Karpas-422 (cell line): Measurements from ENCODE around the gene STUM. TPM values are rescaled to one million over a fixed set of nuclear protein-coding genes. Genes with fewer than 3 reads are reported as not detected.
A peak's percentile ranks its signal among the peaks of the same experiment; 100 is the strongest.

ENCODE experiments used
- DNase-seq: peaks from one replicate; pipeline ENCODE4 v3.0.0-alpha.2; 2015
- H2AFZ ChIP-seq: fragments of 200-600 bp; sonication (generic); 2 replicates; pipeline ENCODE4 v1.6.1; 2014; ENCODE audit warnings: antibody characterized with exemption, low read length, mixed read lengths
- H3K27ac ChIP-seq: fragments of 200-600 bp; sonication (generic); 2 replicates; pipeline ENCODE4 v1.5.1; 2014; ENCODE audit warnings: mild to moderate bottlenecking, low read length, moderate library complexity
- H3K27me3 ChIP-seq: fragments of 200-600 bp; sonication (generic); 2 replicates; pipeline ENCODE4 v1.6.1; 2014; ENCODE audit warnings: low read length, mixed read lengths
- H3K36me3 ChIP-seq: fragments of 200-600 bp; sonication (generic); 2 replicates; pipeline ENCODE4 v1.6.1; 2014; ENCODE audit warnings: low read length, mixed read lengths; ENCODE audit not compliant: insufficient read depth
- H3K4me1 ChIP-seq: fragments of 200-600 bp; sonication (generic); 2 replicates; pipeline ENCODE4 v1.6.1; 2014; ENCODE audit warnings: mild to moderate bottlenecking, low read length, mixed read lengths
- H3K4me2 ChIP-seq: fragments of 200-600 bp; sonication (generic); 2 replicates; pipeline ENCODE4 v1.6.1; 2014; ENCODE audit warnings: low read length, low read depth, mild to moderate bottlenecking; ENCODE audit not compliant: poor library complexity, severe bottlenecking
- H3K4me3 ChIP-seq: fragments of 200-600 bp; sonication (generic); 2 replicates; pipeline ENCODE4 v1.5.1; 2014; ENCODE audit warnings: mild to moderate bottlenecking, antibody characterized with exemption, low read length, mixed read lengths
- H3K79me2 ChIP-seq: fragments of 200-600 bp; sonication (generic); 2 replicates; pipeline ENCODE4 v1.6.1; 2014; ENCODE audit warnings: mild to moderate bottlenecking, low read length, mixed read lengths
- H3K9ac ChIP-seq: fragments of 200-600 bp; sonication (generic); 2 replicates; pipeline ENCODE4 v1.6.0; 2014; ENCODE audit warnings: low read length
- H3K9me2 ChIP-seq: fragments of 200-600 bp; sonication (generic), shearing (Covaris generic); replicated peaks from 2 replicates; pipeline ENCODE4 v1.6.0; 2014; ENCODE audit warnings: mild to moderate bottlenecking, low read length, moderate library complexity; ENCODE audit not compliant: insufficient read depth
- H3K9me3 ChIP-seq: fragments of 300-700, 200-600 bp; sonication (generic); 2 replicates; pipeline ENCODE4 v1.6.1; 2014; ENCODE audit warnings: low read length, mixed read lengths
- H4K20me1 ChIP-seq: fragments of 200-600 bp; sonication (generic); 2 replicates; pipeline ENCODE4 v1.6.1; 2014; ENCODE audit warnings: mild to moderate bottlenecking, antibody characterized with exemption, low read length, low read depth; ENCODE audit not compliant: insufficient read depth
- total RNA-seq: library from RNA; depleted of rRNA; stranded (reverse); fragments of >200 nt; shearing (Covaris generic); gene quantifications from 2 replicates; pipeline ENCODE4 v1.2.3, GENCODE V29; 2014; ENCODE audit warnings: low replicate concordance

Gene STUM
- total RNA-seq, 1 experiment from 2014 or later: 0.15 TPM

GRCh38 chr1:226641671-226642231 is 93.2 kb downstream of the STUM start:
- no peaks in the 10 kb centered on the region for H3K27me3 ChIP-seq
- peaks cover 46% of the 10 kb centered on the region for H3K36me3 ChIP-seq
- H4K20me1 ChIP-seq: no peaks in the 10 kb centered on the region
- H2AFZ ChIP-seq: no peak overlapping the region
- no peaks in the 10 kb centered on the region for H3K9me2 ChIP-seq
- no peaks in the 10 kb centered on the region for H3K4me1 ChIP-seq
- no peak overlapping the region for H3K4me2 ChIP-seq
- H3K9me3 ChIP-seq: no peaks in the 10 kb centered on the region
- peak overlapping the region; percentile 66 for H3K9ac ChIP-seq
- H3K79me2 ChIP-seq: peaks cover 4% of the 10 kb centered on the region; the same call in 1 of the 2 replicates
- H3K4me3 ChIP-seq: peak overlapping the region; percentile 3; the same call in 1 of the 2 replicates
- no peak overlapping the region for H3K27ac ChIP-seq
- no peak for DNase-seq

- H3K4me1 ChIP-seq: no peaks in the 10 kb centered on the region
- H3K9me3 ChIP-seq: no peaks in the 10 kb centered on the region
- H3K9ac ChIP-seq: peak overlapping the region; percentile 66
- no peak overlapping the region for H3K27ac ChIP-seq
- H3K79me2 ChIP-seq: peaks cover 8% of the 10 kb centered on the region; the same call in 1 of the 2 replicates
- DNase-seq: no peak
- H4K20me1 ChIP-seq: no peaks in the 10 kb centered on the region; the same call in 1 of the 2 replicates
- H3K36me3 ChIP-seq: peaks cover 46% of the 10 kb centered on the region
- H3K4me2 ChIP-seq: no peak overlapping the region
- no peaks in the 10 kb centered on the region for H3K27me3 ChIP-seq
- no peak overlapping the region for H2AFZ ChIP-seq
- no peaks in the 10 kb centered on the region for H3K9me2 ChIP-seq
- peak overlapping the region; percentile 28; the same call in 1 of the 2 replicates for H3K4me3 ChIP-seq
These were observed 93.9 kb downstream of the STUM start for GRCh38 chr1:226642421-226642820.

GRCh38 chr1:226643177-226643576 is 94.6 kb downstream of the STUM start:
- peak; percentile 84 for DNase-seq
- Histone ChIP-seq H3K27me3 (no peaks in the 10 kb centered on the region), H4K20me1 (no peaks in the 10 kb centered on the region; the same call in 1 of the 2 replicates), H3K4me3 (peak overlapping the region; percentile 28; the same call in 1 of the 2 replicates), H3K36me3 (peaks cover 48% of the 10 kb centered on the region), H3K9me3 (no peaks in the 10 kb centered on the region), H3K9ac (peak overlapping the region; percentile 66), H3K27ac (no peak overlapping the region), H3K9me2 (no peaks in the 10 kb centered on the region), H3K4me2 (no peak overlapping the region), H3K4me1 (no peaks in the 10 kb centered on the region), H3K79me2 (peaks cover 11% of the 10 kb centered on the region; the same call in 1 of the 2 replicates), H2AFZ (no peak overlapping the region)

- no peaks in the 10 kb centered on the region for H3K4me1 ChIP-seq
These were observed 95.3 kb downstream of the STUM start for GRCh38 chr1:226643611-226644540.

GRCh38 chr1:226644541-226645176 is 96.1 kb downstream of the STUM start:
- Histone ChIP-seq H3K4me3 (peak overlapping the region; percentile 27; the same call in 1 of the 2 replicates), H3K79me2 (peaks cover 22% of the 10 kb centered on the region), H3K9me2 (no peaks in the 10 kb centered on the region), H3K9me3 (no peaks in the 10 kb centered on the region), H3K9ac (peak overlapping the region; percentile 66), H2AFZ (no peak overlapping the region), H4K20me1 (no peaks in the 10 kb centered on the region; the same call in 1 of the 2 replicates), H3K36me3 (peaks cover 48% of the 10 kb centered on the region), H3K27me3 (no peaks in the 10 kb centered on the region), H3K27ac (no peak overlapping the region), H3K4me1 (no peaks in the 10 kb centered on the region), H3K4me2 (no peak overlapping the region)
- DNase-seq: peak; percentile 84

More at GRCh38 chr1:226643611-226644540, 95.3 kb downstream of the STUM start:
- Histone ChIP-seq H4K20me1 (no peaks in the 10 kb centered on the region; the same call in 1 of the 2 replicates), H2AFZ (no peak overlapping the region), H3K9me3 (no peaks in the 10 kb centered on the region), H3K4me2 (no peak overlapping the region), H3K9ac (peak overlapping the region; percentile 66), H3K4me3 (peak overlapping the region; percentile 28; the same call in 1 of the 2 replicates), H3K27me3 (no peaks in the 10 kb centered on the region), H3K27ac (no peak overlapping the region), H3K9me2 (no peaks in the 10 kb centered on the region), H3K36me3 (peaks cover 48% of the 10 kb centered on the region), H3K79me2 (peaks cover 16% of the 10 kb centered on the region)
- DNase-seq: peak; percentile 93

GRCh38 chr1:226645279-226645976 is 96.9 kb downstream of the STUM start:
- no peaks in the 10 kb centered on the region for H3K4me1 ChIP-seq
- H3K79me2 ChIP-seq: peaks cover 18% of the 10 kb centered on the region
- H3K9ac ChIP-seq: peak overlapping the region; percentile 66
- H3K4me3 ChIP-seq: peak overlapping the region; percentile 27; the same call in 1 of the 2 replicates
- H4K20me1 ChIP-seq: no peaks in the 10 kb centered on the region; the same call in 1 of the 2 replicates
- no peak overlapping the region for H3K4me2 ChIP-seq
- no peak overlapping the region for H2AFZ ChIP-seq
- peak; percentile 83 for DNase-seq
- no peaks in the 10 kb centered on the region for H3K9me3 ChIP-seq
- H3K27me3 ChIP-seq: no peaks in the 10 kb centered on the region
- no peaks in the 10 kb centered on the region for H3K9me2 ChIP-seq
- no peak overlapping the region for H3K27ac ChIP-seq
- peaks cover 41% of the 10 kb centered on the region for H3K36me3 ChIP-seq

GRCh38 chr1:226646026-226646869 is 97.7 kb downstream of the STUM start:
- no peaks in the 10 kb centered on the region for H3K9me3 ChIP-seq
- H3K9me2 ChIP-seq: no peaks in the 10 kb centered on the region
- H3K36me3 ChIP-seq: peaks cover 41% of the 10 kb centered on the region
- H3K4me1 ChIP-seq: no peaks in the 10 kb centered on the region
- no peak overlapping the region for H3K27ac ChIP-seq
- no peak overlapping the region for H2AFZ ChIP-seq
- peak; percentile 69 for DNase-seq
- peak overlapping the region; percentile 27; the same call in 1 of the 2 replicates for H3K4me3 ChIP-seq
- H3K79me2 ChIP-seq: peaks cover 18% of the 10 kb centered on the region
- no peaks in the 10 kb centered on the region; the same call in 1 of the 2 replicates for H4K20me1 ChIP-seq
- peak overlapping the region; percentile 66 for H3K9ac ChIP-seq
- H3K4me2 ChIP-seq: no peak overlapping the region
- no peaks in the 10 kb centered on the region for H3K27me3 ChIP-seq
